Activated T-cell treated with anti-CD3 and anti-CD28 coated beads, Interleukin-2, amount 50 U/mL, for 72 hours (primary cell): Measurements from ENCODE around the gene COQ5. TPM values are rescaled to one million over a fixed set of nuclear protein-coding genes. Genes with fewer than 3 reads are reported as not detected.
"Not testable (repeated sequence)": the region's sequence is repeated elsewhere in the genome, so short reads cannot be mapped to it uniquely, and the experiment has no call there.

Experiments used
- ATAC-seq, 2 donors: fragments of 150-1000 bp; cut with Tn5 transposase; replicated peaks in 1 of 2; 2 replicates each; pipeline ENCODE4 v1.10.0; 2021; ENCODE audit warnings: moderate library complexity in 2 of 2, mild to moderate bottlenecking in 1 of 2
- DNase-seq, 2 donors: peaks; one replicate each; pipeline ENCODE4 v3.0.0; 2021 to 2022; ENCODE audit warnings: mixed read lengths in 1 of 2
- H3K27ac Mint-ChIP-seq: one replicate; pipeline ENCODE4 v1.8.0; 2022; ENCODE audit warnings: mild to moderate bottlenecking, moderate library complexity, mixed read lengths
- H3K27me3 Mint-ChIP-seq: one replicate; pipeline ENCODE4 v1.8.0; 2022; ENCODE audit warnings: low read depth, mixed read lengths
- H3K36me3 Mint-ChIP-seq, 2 donors: one replicate each; pipeline ENCODE4 v1.8.0; 2022; ENCODE audit warnings: mixed read lengths in 2 of 2, mild to moderate bottlenecking in 1 of 2; ENCODE audit not compliant: insufficient read depth in 2 of 2
- H3K4me1 Mint-ChIP-seq: one replicate; pipeline ENCODE4 v1.8.0; 2022; ENCODE audit warnings: low read depth, mixed read lengths
- H3K4me3 Mint-ChIP-seq, 2 donors: one replicate each; pipeline ENCODE4 v1.8.0; 2022; ENCODE audit warnings: mild to moderate bottlenecking in 2 of 2, mixed read lengths in 2 of 2, moderate library complexity in 2 of 2
- H3K9me3 Mint-ChIP-seq, 2 donors: one replicate each; pipeline ENCODE4 v1.8.0; 2022; ENCODE audit warnings: mixed read lengths in 2 of 2
- total RNA-seq, 2 donors: library from RNA; stranded (reverse); gene quantifications; one replicate each; pipeline ENCODE4 v1.2.3, GENCODE V29; 2022

The COQ5 gene
- total RNA-seq, 2 donors from 2014 or later = 28.9 to 36.7 TPM

GRCh38 chr12:120487552-120487951 is 41.4 kb downstream of the COQ5 start:
- H3K27ac Mint-ChIP-seq, H3K9me3 Mint-ChIP-seq, H3K36me3 Mint-ChIP-seq: not testable (repeated sequence)

GRCh38 chr12:120485961-120486881 is 42.7 kb downstream of the COQ5 start:
- Mint-ChIP-seq H3K9me3 (no peaks in the 10 kb centered on the region), H3K36me3 (no peaks in the 10 kb centered on the region), H3K4me3 (no peak overlapping the region), H3K4me1 (no peaks in the 10 kb centered on the region), H3K27ac (no peak overlapping the region), H3K27me3 (no peaks in the 10 kb centered on the region)
- ATAC-seq (no peak), DNase-seq (no peak)

More at GRCh38 chr12:120487552-120487951, 41.4 kb downstream of the COQ5 start:
- DNase-seq, ATAC-seq, H3K4me1 Mint-ChIP-seq, H3K4me3 Mint-ChIP-seq, H3K27me3 Mint-ChIP-seq: not testable (repeated sequence)

- no peak for ATAC-seq
- no peak for DNase-seq
- no peak overlapping the region for H3K27ac Mint-ChIP-seq
- H3K4me1 Mint-ChIP-seq = peaks cover 7% of the 10 kb centered on the region
- no peaks in the 10 kb centered on the region for H3K27me3 Mint-ChIP-seq
- H3K9me3 Mint-ChIP-seq = no peaks in the 10 kb centered on the region
- no peaks in the 10 kb centered on the region for H3K36me3 Mint-ChIP-seq
- H3K4me3 Mint-ChIP-seq = no peak overlapping the region
Measured at GRCh38 chr12:120483621-120484020, 45.3 kb downstream of the COQ5 start.

GRCh38 chr12:120481022-120481767 is 47.8 kb downstream of the COQ5 start:
- peak overlapping the region; percentile 84 for H3K27ac Mint-ChIP-seq
- ATAC-seq = no peak

GRCh38 chr12:120480211-120480610 is 48.7 kb downstream of the COQ5 start:
- H3K4me3 Mint-ChIP-seq = no peak overlapping the region
- peak overlapping the region; percentile 40 for H3K27ac Mint-ChIP-seq
- no peaks in the 10 kb centered on the region for H3K36me3 Mint-ChIP-seq
- H3K27me3 Mint-ChIP-seq = no peaks in the 10 kb centered on the region
- DNase-seq = no peak
- ATAC-seq = no peak
- H3K9me3 Mint-ChIP-seq = no peaks in the 10 kb centered on the region
- peaks cover 7% of the 10 kb centered on the region for H3K4me1 Mint-ChIP-seq

More at GRCh38 chr12:120481022-120481767, 47.8 kb downstream of the COQ5 start:
- no peaks in the 10 kb centered on the region for H3K9me3 Mint-ChIP-seq
- no peaks in the 10 kb centered on the region for H3K27me3 Mint-ChIP-seq
- H3K4me1 Mint-ChIP-seq = peaks cover 7% of the 10 kb centered on the region
- H3K4me3 Mint-ChIP-seq = no peak overlapping the region
- H3K36me3 Mint-ChIP-seq = no peaks in the 10 kb centered on the region
- no peak for DNase-seq

GRCh38 chr12:120479458-120479857 is 49.5 kb downstream of the COQ5 start:
- DNase-seq (no peak), ATAC-seq (no peak)
- no peak overlapping the region for H3K4me3 Mint-ChIP-seq
- H3K27me3 Mint-ChIP-seq = no peaks in the 10 kb centered on the region
- no peak overlapping the region for H3K27ac Mint-ChIP-seq
- peaks cover 7% of the 10 kb centered on the region for H3K4me1 Mint-ChIP-seq
- no peaks in the 10 kb centered on the region for H3K36me3 Mint-ChIP-seq
- H3K9me3 Mint-ChIP-seq = no peaks in the 10 kb centered on the region

- no peak overlapping the region for H3K27ac Mint-ChIP-seq
- H3K36me3 Mint-ChIP-seq = no peaks in the 10 kb centered on the region
- ATAC-seq (no peak), DNase-seq (no peak)
- peaks cover 25% of the 10 kb centered on the region for H3K4me1 Mint-ChIP-seq
- H3K27me3 Mint-ChIP-seq = no peaks in the 10 kb centered on the region
- no peak overlapping the region for H3K4me3 Mint-ChIP-seq
- no peaks in the 10 kb centered on the region for H3K9me3 Mint-ChIP-seq
Measured at GRCh38 chr12:120475643-120476042, 53.3 kb downstream of the COQ5 start.

GRCh38 chr12:120474616-120474960 is 54.4 kb downstream of the COQ5 start:
- no peak for DNase-seq
- H3K36me3 Mint-ChIP-seq = no peaks in the 10 kb centered on the region
- H3K4me3 Mint-ChIP-seq = no peak overlapping the region
- H3K9me3 Mint-ChIP-seq = no peaks in the 10 kb centered on the region
- peaks cover 28% of the 10 kb centered on the region for H3K4me1 Mint-ChIP-seq
- no peak for ATAC-seq
- no peaks in the 10 kb centered on the region for H3K27me3 Mint-ChIP-seq
- no peak overlapping the region for H3K27ac Mint-ChIP-seq

GRCh38 chr12:120473807-120474615 is 54.9 kb downstream of the COQ5 start:
- no peaks in the 10 kb centered on the region for H3K27me3 Mint-ChIP-seq
- H3K36me3 Mint-ChIP-seq = no peaks in the 10 kb centered on the region
- H3K4me3 Mint-ChIP-seq = no peak overlapping the region
- peaks cover 28% of the 10 kb centered on the region for H3K4me1 Mint-ChIP-seq
- DNase-seq = no peak
- no peaks in the 10 kb centered on the region for H3K9me3 Mint-ChIP-seq
- ATAC-seq = no peak
- no peak overlapping the region for H3K27ac Mint-ChIP-seq

GRCh38 chr12:120472521-120472920 is 56.4 kb downstream of the COQ5 start:
- no peaks in the 10 kb centered on the region for H3K9me3 Mint-ChIP-seq
- DNase-seq (no peak), ATAC-seq (no peak)
- no peak overlapping the region for H3K27ac Mint-ChIP-seq
- peaks cover 2 to 3% of the 10 kb centered on the region in 2 donors for H3K36me3 Mint-ChIP-seq
- no peak overlapping the region for H3K4me3 Mint-ChIP-seq
- H3K27me3 Mint-ChIP-seq = no peaks in the 10 kb centered on the region
- H3K4me1 Mint-ChIP-seq = peaks cover 36% of the 10 kb centered on the region

- H3K36me3 Mint-ChIP-seq = peaks cover 6% of the 10 kb centered on the region in 2 donors
- no peak for DNase-seq
- H3K27ac Mint-ChIP-seq = peak overlapping the region; percentile 94
- H3K4me3 Mint-ChIP-seq = peak overlapping the region; percentile 93 to 97
- H3K4me1 Mint-ChIP-seq = peaks cover 58% of the 10 kb centered on the region
- H3K27me3 Mint-ChIP-seq = no peaks in the 10 kb centered on the region
- peak in 1 of 2 donors; percentile 29 for ATAC-seq
- no peaks in the 10 kb centered on the region for H3K9me3 Mint-ChIP-seq
Measured at GRCh38 chr12:120470150-120470784, 58.7 kb downstream of the COQ5 start.

- H3K36me3 Mint-ChIP-seq = peaks cover 9% of the 10 kb centered on the region in 2 donors
- H3K9me3 Mint-ChIP-seq = no peaks in the 10 kb centered on the region
- H3K27ac Mint-ChIP-seq = peak within 1 kb of the TSS; percentile 94
- H3K4me3 Mint-ChIP-seq = peak within 1 kb of the TSS; percentile 93 to 97
- no peaks in the 10 kb centered on the region for H3K27me3 Mint-ChIP-seq
- ATAC-seq (peak; percentile 95), DNase-seq (peak; percentile 98 to 99)
- H3K4me1 Mint-ChIP-seq = peaks cover 60% of the 10 kb centered on the region
Measured at GRCh38 chr12:120469450-120470149, 59.4 kb downstream of the COQ5 start, which contains the start of gene SRSF9. Gene SRSF9, minus strand, starts transcription at chr12:120469748. Its CDS starts 139 bp downstream, at chr12:120469609.
